SK-N-SH (cell line): ENCODE measurements around the gene B4GALNT3. TPM values are rescaled to one million over a fixed set of nuclear protein-coding genes. Genes with fewer than 3 reads are reported as not detected.

Source experiments
- CTCF ChIA-PET: fragments of 300-600, 350-600 bp; formaldehyde crosslinking; extraction: SDS; loops from one replicate; lab custom pipeline; 2021; lab: Yijun Ruan, JAX
- POLR2A ChIA-PET: fragments of 350-600 bp; sonication (Branson Sonifier 250); formaldehyde crosslinking; extraction: SDS; loops from one replicate; lab custom pipeline; 2020; ENCODE audit warnings: antibody characterized with exemption, inconsistent platforms; lab: Yijun Ruan, JAX
- DNase-seq: peaks from one replicate; pipeline ENCODE4 v3.0.0; 2012
- H2AFZ ChIP-seq: fragments of 200-600 bp; sonication (generic); 2 replicates; pipeline ENCODE4 v1.8.1; 2016; ENCODE audit warnings: antibody characterized with exemption, mild to moderate bottlenecking, low read depth
- H3F3A ChIP-seq: fragments of 200-600 bp; sonication (generic); replicated peaks from 2 replicates; pipeline ENCODE3; 2016; ENCODE audit warnings: antibody characterized with exemption, mild to moderate bottlenecking; ENCODE audit not compliant: insufficient read depth
- H3K27ac ChIP-seq, 2 experiments: fragments of 200-500 bp in 1 of 2; fragments of 200-600 bp in 1 of 2; sonication (Bioruptor generic) in 1 of 2; sonication (generic), shearing (Covaris generic) in 1 of 2; 2 replicates each; pipeline versions ENCODE4 v1.5.1 to v1.6.1; 2014 to 2016; ENCODE audit warnings: low read depth in 2 of 2, inconsistent platforms in 1 of 2, low read length in 1 of 2, mild to moderate bottlenecking in 1 of 2, mixed read lengths in 1 of 2
- H3K27me3 ChIP-seq: fragments of 200-600 bp; sonication (generic), shearing (Covaris generic); 2 replicates; pipeline ENCODE4 v1.6.1; 2016; ENCODE audit warnings: mixed run types; ENCODE audit not compliant: insufficient read depth
- H3K36me3 ChIP-seq, 2 experiments: fragments of 200-500 bp in 1 of 2; fragments of 200-600 bp in 1 of 2; sonication (Bioruptor generic) in 1 of 2; sonication (generic) in 1 of 2; replicated peaks in 1 of 2; 2 replicates each; pipeline versions ENCODE3 to v1.5.1; 2014 to 2016; ENCODE audit warnings: low read length in 1 of 2, mild to moderate bottlenecking in 1 of 2; ENCODE audit not compliant: insufficient read depth in 2 of 2, control insufficient read depth in 1 of 2
- H3K4me1 ChIP-seq, 2 experiments: fragments of 200-500 bp in 1 of 2; fragments of 200-600 bp in 1 of 2; sonication (Bioruptor generic) in 1 of 2; sonication (generic), shearing (Covaris generic) in 1 of 2; 2 replicates each; pipeline versions ENCODE4 v1.5.1 to v1.6.1; 2014 to 2016; ENCODE audit warnings: low read depth in 1 of 2, low read length in 1 of 2, mixed run types in 1 of 2; ENCODE audit not compliant: insufficient read depth in 2 of 2, control insufficient read depth in 1 of 2
- H3K4me2 ChIP-seq: fragments of 200-600 bp; sonication (generic), shearing (Covaris generic); 2 replicates; pipeline ENCODE4 v1.6.1; 2017; ENCODE audit warnings: mixed run types
- H3K4me3 ChIP-seq, 2 experiments: fragments of 200-500 bp in 1 of 2; fragments of 200-600 bp in 1 of 2; sonication (Bioruptor generic) in 1 of 2; sonication (generic), shearing (Covaris generic) in 1 of 2; 2 replicates each; pipeline versions ENCODE4 v1.5.1 to v1.8.1; 2014 to 2016; ENCODE audit warnings: low read depth in 2 of 2, inconsistent platforms in 1 of 2, low read length in 1 of 2, mild to moderate bottlenecking in 1 of 2, mixed read lengths in 1 of 2, moderate library complexity in 1 of 2
- H3K79me2 ChIP-seq: fragments of 200-600 bp; sonication (generic); 2 replicates; pipeline ENCODE4 v1.8.1; 2017; ENCODE audit warnings: mild to moderate bottlenecking; ENCODE audit not compliant: insufficient read depth
- H3K9ac ChIP-seq: fragments of 200-600 bp; sonication (generic); 2 replicates; pipeline ENCODE4 v1.6.1; 2017; ENCODE audit warnings: mixed run types
- H3K9me2 ChIP-seq: fragments of 200-600 bp; sonication (generic); 2 replicates; pipeline ENCODE4 v1.6.1; 2017; ENCODE audit warnings: mixed run types
- H3K9me3 ChIP-seq: fragments of 200-600 bp; sonication (generic); 2 replicates; pipeline ENCODE4 v1.6.1; 2017; ENCODE audit warnings: mixed run types, mild to moderate bottlenecking, moderate library complexity
- H4K20me1 ChIP-seq: fragments of 200-600 bp; sonication (generic); 2 replicates; pipeline ENCODE4 v1.6.1; 2017; ENCODE audit warnings: mild to moderate bottlenecking, mixed run types; ENCODE audit not compliant: insufficient read depth
- EP300 ChIP-seq, 2 experiments: IDR thresholded peaks; 2 replicates each; pipeline versions ENCODE4 v1.4.0 to v1.6.1; 2012; ENCODE audit warnings: borderline replicate concordance in 1 of 2, low read depth in 1 of 2, low read length in 1 of 2
- GABPA ChIP-seq: IDR thresholded peaks from 2 replicates; pipeline ENCODE4 v1.4.0; 2012; ENCODE audit warnings: low read depth, mild to moderate bottlenecking
- MAX ChIP-seq: IDR thresholded peaks from 2 replicates; pipeline ENCODE4 v1.4.0; 2012; ENCODE audit warnings: low read depth
- MXI1 ChIP-seq: IDR thresholded peaks from 2 replicates; pipeline ENCODE4 v1.6.1; 2012; ENCODE audit warnings: mild to moderate bottlenecking, low read depth, low read length, improper control_type of control experiment
- NFIC ChIP-seq: IDR thresholded peaks from 2 replicates; pipeline ENCODE4 v1.4.0; 2012; ENCODE audit warnings: borderline replicate concordance
- POLR2AphosphoS5 ChIP-seq: IDR thresholded peaks from 2 replicates; pipeline ENCODE4 v1.6.1; 2012; ENCODE audit warnings: low read depth, low read length
- SIN3A ChIP-seq: IDR thresholded peaks from 2 replicates; pipeline ENCODE4 v1.6.1; 2012; ENCODE audit warnings: low read depth, mild to moderate bottlenecking, low read length, moderate library complexity, borderline replicate concordance
- USF2 ChIP-seq: fragments of 150-350 bp; IDR thresholded peaks from 2 replicates; pipeline ENCODE4 v1.6.1; 2017; ENCODE audit warnings: antibody characterized with exemption, low read length, low read depth, borderline replicate concordance
- YY1 ChIP-seq: IDR thresholded peaks from 2 replicates; pipeline ENCODE4 v1.4.0; 2012; ENCODE audit warnings: low read depth, mild to moderate bottlenecking
- WGBS: methylation state at CpG from one replicate; pipeline ENCODE4 v1.1.6; 2017; ENCODE audit warnings: low lambda C conversion rate; 5-methylcytosine and 5-hydroxymethylcytosine counted together
- polyA plus RNA-seq, 3 experiments: library from polyadenylated mRNA; depleted of rRNA; stranded (reverse); fragments of >200 nt; gene quantifications; 2 replicates each; pipeline ENCODE4 v1.2.3, GENCODE V29; 2012
- TF ChIP-seq, protein P1 (sequence below): IDR thresholded peaks from 2 replicates; pipeline ENCODE4; 2012

B4GALNT3 gene
- polyA plus RNA-seq, 1 of the 3 experiments (the other 2 are of a cell fraction): 0.53 TPM

GRCh38 chr12:587132-588023 lies 127.6 kb downstream of the B4GALNT3 start:
- CTCF ChIA-PET: interaction anchor here (1.2 to 3.6 kb wide), 3 partner anchors 11 to 227 kb away, joined by 6 to 19 read pairs (median 8); partner anchors contain the start of gene WNK1
- WGBS: 83% methylated on average over 11 of the region's 18 CpGs

GRCh38 chr12:588024-588322 lies 128.2 kb downstream of the B4GALNT3 start:
- no peaks in the 10 kb centered on the region for H3K79me2 ChIP-seq
- no peak overlapping the region for H3K27ac ChIP-seq
- ChIA-PET POLR2A (no interaction called here), CTCF (interaction anchor here (1.2 kb wide), 1 partner anchor 163 kb away, joined by 8 read pairs; the partner anchor contains the start of gene WNK1)
- H3K27me3 ChIP-seq: no peaks in the 10 kb centered on the region; the same call in 1 of the 2 replicates
- H2AFZ ChIP-seq: no peak overlapping the region
- H3K36me3 ChIP-seq: no peaks in the 10 kb centered on the region
- 85% methylated on average over 10 of the region's 10 CpGs for WGBS
- H3K9me3 ChIP-seq: no peaks in the 10 kb centered on the region
- H3K4me2 ChIP-seq: no peak overlapping the region
- no peak overlapping the region for H3K4me3 ChIP-seq
- no peak for TF ChIP-seq NFIC
- H3K4me1 ChIP-seq: peaks cover 0 to 27% of the 10 kb centered on the region in 2 experiments; a peak in 2 of 4 replicates
- H3K9me2 ChIP-seq: no peaks in the 10 kb centered on the region
- H4K20me1 ChIP-seq: no peaks in the 10 kb centered on the region
- no peaks in the 10 kb centered on the region for H3F3A ChIP-seq
- no peak for DNase-seq
- H3K9ac ChIP-seq: no peak overlapping the region

More at GRCh38 chr12:587132-588023, 127.6 kb downstream of the B4GALNT3 start:
- Histone ChIP-seq H3F3A (no peaks in the 10 kb centered on the region), H3K4me1 (peaks cover 0 to 26% of the 10 kb centered on the region in 2 experiments; a peak in 2 of 4 replicates), H4K20me1 (no peaks in the 10 kb centered on the region), H3K27me3 (no peaks in the 10 kb centered on the region; the same call in 1 of the 2 replicates), H3K9me2 (no peaks in the 10 kb centered on the region), H3K9me3 (no peaks in the 10 kb centered on the region), H3K27ac (no peak overlapping the region), H3K9ac (no peak overlapping the region), H3K4me3 (no peak overlapping the region), H2AFZ (no peak overlapping the region), H3K36me3 (no peaks in the 10 kb centered on the region), H3K79me2 (no peaks in the 10 kb centered on the region), H3K4me2 (no peak overlapping the region)
- POLR2A ChIA-PET: no interaction called here
- no peak for DNase-seq
- TF ChIP-seq SIN3A (no peak), USF2 (no peak), MAX (no peak)

DNA sequence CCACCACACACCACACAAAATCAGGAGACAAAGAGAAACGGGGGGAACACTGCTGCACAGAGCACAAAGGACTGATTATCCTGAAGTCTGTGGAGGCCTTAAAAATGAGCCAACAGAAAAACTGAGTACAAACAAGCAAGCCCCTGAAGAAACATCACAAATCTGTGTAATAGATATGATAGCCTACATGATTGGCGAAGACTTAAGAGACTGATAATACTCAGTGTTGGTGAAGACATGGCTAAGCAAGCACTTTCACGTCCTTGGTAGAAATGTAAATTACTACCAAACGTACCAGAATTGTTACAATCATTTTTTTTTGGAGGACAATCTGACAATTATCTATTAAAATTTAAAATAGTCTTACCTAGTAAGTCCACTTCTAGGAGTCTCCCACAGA lies 128.9 kb downstream of the B4GALNT3 start:
- 63% methylated on average over 4 of the region's 4 CpGs for WGBS
- Histone ChIP-seq H3K27ac (no peak overlapping the region), H3F3A (no peaks in the 10 kb centered on the region), H4K20me1 (no peaks in the 10 kb centered on the region), H3K79me2 (no peaks in the 10 kb centered on the region), H3K4me3 (no peak overlapping the region), H3K9me3 (no peaks in the 10 kb centered on the region), H3K27me3 (no peaks in the 10 kb centered on the region; the same call in 1 of the 2 replicates), H3K4me2 (no peak overlapping the region), H3K9me2 (no peaks in the 10 kb centered on the region), H3K36me3 (no peaks in the 10 kb centered on the region), H3K4me1 (peaks cover 0 to 26% of the 10 kb centered on the region in 2 experiments; a peak in 2 of 4 replicates)
- CTCF ChIA-PET: interaction anchor here (1.0 to 1.5 kb wide), 2 partner anchors 13 to 163 kb away, joined by 4 to 8 read pairs; no protein-coding TSS in a partner anchor
- DNase-seq: no peak
- no peak for TF ChIP-seq MXI1
- no peak for TF ChIP-seq POLR2AphosphoS5
- TF ChIP-seq, protein P1, sequence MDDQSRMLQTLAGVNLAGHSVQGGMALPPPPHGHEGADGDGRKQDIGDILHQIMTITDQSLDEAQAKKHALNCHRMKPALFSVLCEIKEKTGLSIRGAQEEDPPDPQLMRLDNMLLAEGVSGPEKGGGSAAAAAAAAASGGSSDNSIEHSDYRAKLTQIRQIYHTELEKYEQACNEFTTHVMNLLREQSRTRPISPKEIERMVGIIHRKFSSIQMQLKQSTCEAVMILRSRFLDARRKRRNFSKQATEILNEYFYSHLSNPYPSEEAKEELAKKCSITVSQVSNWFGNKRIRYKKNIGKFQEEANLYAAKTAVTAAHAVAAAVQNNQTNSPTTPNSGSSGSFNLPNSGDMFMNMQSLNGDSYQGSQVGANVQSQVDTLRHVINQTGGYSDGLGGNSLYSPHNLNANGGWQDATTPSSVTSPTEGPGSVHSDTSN: no peak
- no peak for TF ChIP-seq EP300 (IDR thresholded peaks at IDR 0.05; ENCODE audit: borderline replicate concordance in 1 of 2, low read depth in 1 of 2, low read length in 1 of 2)
- TF ChIP-seq YY1: no peak
- no peak for TF ChIP-seq GABPA
- TF ChIP-seq, all 33 proteins: peak for 0
- POLR2A ChIA-PET: no interaction called here
- no peak overlapping the region for H2AFZ ChIP-seq
- no peak overlapping the region for H3K9ac ChIP-seq
